Left lobe of liver (tissue), 2 donors: ENCODE measurements around the gene PICALM. TPM values are rescaled to one million over a fixed set of nuclear protein-coding genes. Genes with fewer than 3 reads are reported as not detected.
"Not testable (repeated sequence)": the region's sequence is repeated elsewhere in the genome, so short reads cannot be mapped to it uniquely, and the experiment has no call there.

Experiments used
- ATAC-seq: fragments of 200-7000 bp; cut with Tn5 transposase; one replicate; pipeline ENCODE4 v1.9.1; 2020; ENCODE audit warnings: mild to moderate bottlenecking, moderate library complexity
- DNase-seq: peaks from one replicate; pipeline ENCODE4 v3.0.0-alpha.2; 2020; ENCODE audit warnings: low spot score
- total RNA-seq: library from RNA; stranded (reverse); gene quantifications from one replicate; pipeline ENCODE4 v1.2.1, GENCODE V29; 2021
- donor health status: DM: no; HTN: no; CAD: no; lungs with moderate emphysema.
- donor health status: DM: no; HTN: yes; CAD: no.

PICALM gene
- total RNA-seq, 1 donor from 2014 or later = 70.9 TPM

DNA sequence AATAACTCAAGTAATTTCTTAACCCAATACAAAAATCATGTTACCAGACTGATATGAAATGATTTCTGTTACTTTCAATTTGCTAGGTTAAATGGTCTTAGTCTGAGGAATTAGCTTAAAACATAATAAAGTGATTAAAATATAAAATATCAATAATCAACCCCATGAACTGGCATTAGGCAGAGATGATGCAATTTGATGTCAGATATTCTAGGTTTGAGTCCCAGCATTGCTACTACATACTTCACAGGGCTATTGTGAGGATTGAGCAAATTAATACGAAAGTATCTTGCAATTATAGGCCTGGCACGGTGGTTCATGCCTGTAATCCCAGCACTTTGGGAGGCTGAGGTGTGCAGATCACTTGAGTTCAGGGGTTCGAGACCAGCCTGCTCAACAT is 66.5 kb downstream of the PICALM start:
- no peak for DNase-seq
- ATAC-seq = no peak

GRCh38 chr11:85991508-85991907 is 77.4 kb downstream of the PICALM start:
- ATAC-seq (no peak), DNase-seq (no peak)

GRCh38 chr11:85989746-85990145 is 79.1 kb downstream of the PICALM start:
- ATAC-seq (no peak), DNase-seq (no peak)

DNA sequence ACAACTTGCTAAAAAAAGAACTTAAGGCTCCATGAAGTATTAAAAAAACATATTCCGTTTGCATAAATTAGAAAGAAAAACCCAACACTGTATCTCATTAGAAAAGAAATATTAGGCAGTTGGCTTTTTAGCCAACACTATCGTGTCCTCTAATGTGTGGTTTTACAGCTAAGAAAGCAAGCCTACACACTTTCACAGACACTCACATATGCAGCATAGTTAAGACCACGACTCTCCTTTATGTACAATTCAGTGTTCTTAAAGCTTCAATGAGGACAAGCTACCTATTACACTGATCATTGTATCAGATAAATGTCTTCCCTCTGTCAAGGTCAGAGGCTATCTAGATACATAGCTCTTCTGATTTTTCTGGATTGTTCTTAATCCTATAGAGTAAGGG is 80.1 kb downstream of the PICALM start:
- DNase-seq = no peak
- ATAC-seq = no peak

DNA sequence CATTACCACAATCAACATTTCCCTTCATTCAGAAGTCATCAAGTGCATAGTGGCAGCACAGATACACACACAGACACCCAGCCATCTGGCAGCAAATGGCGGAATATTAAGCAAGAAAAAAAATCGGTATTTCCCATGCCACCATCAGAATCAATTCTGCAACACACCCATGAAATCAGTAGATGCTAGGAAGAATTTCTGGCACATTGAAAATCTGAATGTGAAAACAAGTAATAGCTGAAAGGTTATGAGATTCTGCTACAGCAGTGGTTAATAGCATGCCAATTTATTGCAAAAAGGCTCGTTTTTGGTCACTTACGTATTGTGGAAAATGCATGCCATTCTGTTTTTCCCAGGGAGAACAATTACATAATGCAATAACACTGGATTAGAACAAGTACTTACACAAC is 91.1 kb downstream of the PICALM start:
- ATAC-seq (peak; percentile 19), DNase-seq (no peak)

DNA sequence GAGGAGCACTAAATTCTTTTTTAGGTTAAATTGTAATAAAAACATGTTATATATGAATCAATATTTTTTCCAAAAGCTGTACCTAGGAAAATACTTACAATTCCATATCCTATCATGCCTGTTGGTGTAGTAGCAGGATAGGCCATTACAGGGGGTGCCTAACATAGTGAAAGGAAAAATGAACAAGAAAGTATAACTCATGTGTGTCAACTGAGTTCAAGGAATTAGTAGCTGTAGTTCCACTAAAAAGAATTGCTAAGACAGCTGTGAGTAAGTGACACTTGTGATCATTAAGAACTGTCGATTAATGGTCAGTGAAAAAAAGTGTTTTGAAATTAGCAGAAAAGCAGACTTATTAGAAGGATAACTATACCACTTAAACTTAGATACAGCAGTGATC is 92.4 kb downstream of the PICALM start:
- ATAC-seq (no peak), DNase-seq (no peak)

DNA sequence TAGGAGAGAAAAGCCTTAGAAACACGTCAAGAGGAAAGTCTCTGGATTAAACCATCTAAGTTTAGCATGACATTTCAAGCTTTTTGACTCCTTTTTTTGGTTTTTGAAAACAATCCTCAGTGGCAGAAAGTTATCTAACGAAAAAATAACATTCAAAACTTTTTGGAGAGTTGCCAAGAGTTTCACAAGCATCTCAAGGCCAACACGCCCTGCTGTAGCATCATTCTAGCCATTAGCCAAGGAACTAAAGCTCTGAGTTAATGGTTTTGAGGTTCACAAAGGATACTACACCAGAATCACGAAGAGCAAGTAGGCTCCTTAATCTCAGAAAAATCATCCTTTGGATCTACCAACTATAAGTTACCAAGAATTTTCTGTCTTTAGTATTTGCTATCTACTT is 94.8 kb downstream of the PICALM start:
- ATAC-seq = no peak

DNA sequence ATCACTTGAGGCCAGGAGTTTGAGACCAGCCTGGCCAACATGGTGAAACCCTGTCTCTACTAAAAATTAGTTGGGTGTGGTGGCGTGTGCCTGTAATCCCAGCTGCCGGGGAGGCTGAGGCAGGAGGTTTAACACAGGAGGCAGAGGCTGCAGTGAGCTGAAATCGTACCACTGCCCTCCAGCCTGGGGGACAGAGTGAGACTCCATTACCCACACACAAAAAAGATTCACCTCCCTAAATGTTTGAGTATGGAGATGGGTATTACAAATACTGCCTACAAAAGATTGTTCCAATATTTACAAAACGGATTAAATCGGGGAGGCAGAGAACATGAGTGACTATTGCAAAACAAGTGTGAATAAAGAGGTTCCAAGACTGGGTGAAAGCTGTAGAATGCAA is 98.3 kb downstream of the PICALM start:
- ATAC-seq = peak; percentile 60

More for the DNA sequence above, 94.8 kb downstream of the PICALM start:
- no peak for DNase-seq

GRCh38 chr11:85967457-85967856 is 101.4 kb downstream of the PICALM start:
- ATAC-seq = no peak
- no peak for DNase-seq

More for the DNA sequence above, 98.3 kb downstream of the PICALM start:
- no peak for DNase-seq

- ATAC-seq (no peak), DNase-seq (no peak)
Measured at GRCh38 chr11:85965202-85965601, 103.7 kb downstream of the PICALM start.

- ATAC-seq (no peak), DNase-seq (no peak)
Measured at GRCh38 chr11:85961930-85962363, 106.9 kb downstream of the PICALM start.

- ATAC-seq (no peak), DNase-seq (no peak)
Measured at GRCh38 chr11:85961130-85961529, 107.8 kb downstream of the PICALM start.

GRCh38 chr11:85960678-85961077 is 108.2 kb downstream of the PICALM start:
- DNase-seq = no peak
- ATAC-seq = no peak

- ATAC-seq (no peak), DNase-seq (no peak)
Measured at GRCh38 chr11:85955531-85955930, 113.4 kb downstream of the PICALM start.

GRCh38 chr11:85953491-85954143 is 115.3 kb downstream of the PICALM start:
- no peak for DNase-seq
- ATAC-seq = no peak

GRCh38 chr11:85952108-85952485 is 116.8 kb downstream of the PICALM start:
- DNase-seq, ATAC-seq: not testable (repeated sequence)

DNA sequence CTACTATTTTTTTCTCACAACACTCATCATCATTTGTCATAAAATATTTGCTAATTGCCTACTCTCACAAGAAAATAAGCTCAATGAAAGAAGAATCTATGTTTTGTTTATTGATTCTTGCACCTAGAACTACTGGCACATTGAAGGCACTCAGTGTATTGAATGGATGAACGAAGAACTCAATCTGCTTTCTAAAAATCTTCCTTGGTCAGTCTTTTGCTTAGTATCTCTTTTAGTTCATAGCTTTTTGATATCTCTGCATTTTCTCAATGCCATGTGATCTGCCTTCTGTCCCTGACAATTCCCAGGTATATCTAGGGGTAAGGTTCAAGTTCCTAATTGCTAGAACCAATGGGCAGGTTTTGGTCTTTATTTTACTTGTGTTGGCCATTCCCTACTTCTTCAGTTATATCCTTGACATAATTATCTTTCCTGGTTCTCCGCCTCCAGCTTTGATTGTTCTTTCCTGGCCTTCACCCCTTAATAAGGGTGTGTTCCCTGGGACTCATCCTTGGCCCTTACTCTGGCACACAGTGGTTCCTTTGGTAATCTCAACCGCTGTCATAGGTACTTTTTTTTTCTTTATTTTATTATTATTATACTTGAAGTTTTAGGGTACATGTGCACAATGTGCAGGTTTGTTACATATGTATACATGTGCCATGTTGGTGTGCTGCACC is 117.3 kb downstream of the PICALM start:
- peak; percentile 9 for ATAC-seq

DNA sequence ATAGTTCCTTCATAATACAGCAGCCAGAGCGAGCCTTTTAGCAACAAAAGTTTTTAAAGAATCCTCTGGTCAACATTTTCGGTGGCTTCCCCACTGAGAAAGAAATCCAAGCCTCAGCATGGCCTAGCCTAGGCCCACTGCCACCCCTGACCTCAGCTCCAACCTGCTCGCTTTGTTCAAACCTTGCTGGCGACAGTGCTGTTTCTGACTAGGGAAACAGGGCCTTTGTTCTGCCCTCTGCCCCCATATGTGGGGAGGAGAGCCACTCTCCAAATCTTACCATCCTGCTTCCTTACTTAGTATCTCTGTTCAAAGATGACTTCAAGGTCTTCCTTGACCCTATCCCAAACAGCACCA is 117.9 kb downstream of the PICALM start:
- DNase-seq (no peak), ATAC-seq (peak; percentile 37)

More for the DNA sequence above, 117.3 kb downstream of the PICALM start:
- DNase-seq = no peak

DNA sequence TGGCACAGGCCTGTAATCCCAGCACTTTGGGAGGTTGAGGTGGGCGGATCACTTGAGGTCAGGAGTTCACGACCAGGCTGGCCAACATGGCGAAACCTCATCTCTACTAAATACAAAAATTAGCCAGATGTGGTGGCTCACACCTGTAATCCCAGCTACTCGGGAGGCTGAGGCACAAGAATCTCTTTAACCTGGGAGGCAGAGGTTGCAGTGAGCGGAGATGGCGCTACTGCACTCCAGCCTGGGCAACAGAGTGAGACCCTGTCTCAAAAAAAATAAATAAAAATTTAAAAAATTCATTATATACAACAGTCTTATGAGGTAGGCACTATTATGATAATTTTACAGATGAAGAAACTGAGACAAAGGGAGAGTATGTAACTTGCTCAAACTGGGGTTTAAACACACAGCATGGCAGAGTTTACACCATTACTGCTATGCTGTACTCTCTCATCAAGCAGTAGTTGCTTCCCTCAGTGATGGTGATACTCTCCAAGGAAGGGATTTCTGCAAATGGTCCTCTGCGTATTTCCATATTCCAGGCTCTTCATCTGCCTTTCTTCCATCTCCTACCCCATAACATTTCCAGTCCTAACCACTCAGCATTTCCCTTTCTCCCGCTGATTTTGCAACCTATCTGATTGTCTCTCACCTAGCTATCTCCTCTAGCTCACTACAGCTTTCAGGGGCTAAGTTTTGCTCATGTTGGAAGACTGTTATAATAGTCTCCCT is 118.4 kb downstream of the PICALM start:
- DNase-seq (no peak), ATAC-seq (no peak)

DNA sequence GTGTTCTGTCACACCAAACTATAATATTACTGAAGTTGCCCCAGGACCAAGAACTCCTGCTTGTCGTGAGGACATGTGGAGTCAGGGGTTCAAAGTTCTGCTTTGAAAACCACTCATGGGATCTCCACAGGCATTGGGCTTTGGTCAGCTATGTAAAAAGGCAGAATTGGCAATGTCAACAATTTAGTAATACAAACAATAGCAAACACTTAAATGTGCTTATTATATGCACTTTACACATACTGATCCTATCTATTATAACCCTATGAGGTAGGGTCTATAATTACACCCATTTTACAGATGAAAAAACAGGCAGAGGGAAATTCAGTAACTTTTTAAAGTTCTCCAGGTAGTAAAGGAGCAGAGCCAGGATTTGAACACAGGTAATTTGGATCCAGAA is 119.1 kb downstream of the PICALM start:
- ATAC-seq (peak; percentile 42), DNase-seq (no peak)

GRCh38 chr11:85948884-85949283 is 120.0 kb downstream of the PICALM start:
- DNase-seq (no peak), ATAC-seq (no peak)
